ENCODE data around the gene ABTB1.
"Not testable (repeated sequence)": the region's sequence is repeated elsewhere in the genome, so short reads cannot be mapped to it uniquely, and the experiment has no call there.

The ABTB1 gene

GRCh38 chr3:127640042-127640355 is 32.8 kb upstream of the ABTB1 start:
- Mint-ChIP-seq H3K27ac (no peak overlapping the region), H3K4me3 (no peak overlapping the region), H3K27me3 (peaks cover under 1% of the 10 kb centered on the region), H3K36me3 (no peaks in the 10 kb centered on the region), H3K9me3 (no peaks in the 10 kb centered on the region), H3K4me1 (peaks cover 5% of the 10 kb centered on the region)
- ATAC-seq (ENCODE audit: low read depth) (no peak), DNase-seq (ENCODE audit: low spot score in 2 of 2) (no peak)

- H3K4me3 Mint-ChIP-seq = no peak overlapping the region
- H3K9me3 Mint-ChIP-seq = no peaks in the 10 kb centered on the region
- no peak overlapping the region for H3K27ac Mint-ChIP-seq
- no peak for ATAC-seq (ENCODE audit: low read depth)
- no peaks in the 10 kb centered on the region for H3K36me3 Mint-ChIP-seq
- peaks cover 3% of the 10 kb centered on the region for H3K4me1 Mint-ChIP-seq
- H3K27me3 Mint-ChIP-seq = no peaks in the 10 kb centered on the region
- DNase-seq (ENCODE audit: low spot score in 2 of 2) = no peak
Measured at GRCh38 chr3:127644641-127645370, 27.9 kb upstream of the ABTB1 start.

- Mint-ChIP-seq H3K4me1 (peaks cover 3% of the 10 kb centered on the region), H3K36me3 (no peaks in the 10 kb centered on the region), H3K4me3 (no peak overlapping the region), H3K9me3 (no peaks in the 10 kb centered on the region), H3K27ac (no peak overlapping the region), H3K27me3 (no peaks in the 10 kb centered on the region)
- DNase-seq (ENCODE audit: low spot score in 2 of 2) = no peak
- no peak for ATAC-seq (ENCODE audit: low read depth)
Measured at GRCh38 chr3:127645371-127646015, 27.3 kb upstream of the ABTB1 start.

GRCh38 chr3:127646501-127647046 is 26.2 kb upstream of the ABTB1 start:
- no peak overlapping the region for H3K4me3 Mint-ChIP-seq
- peaks cover 3% of the 10 kb centered on the region for H3K4me1 Mint-ChIP-seq
- ATAC-seq (ENCODE audit: low read depth) = no peak

GRCh38 chr3:127647166-127647844 is 25.4 kb upstream of the ABTB1 start:
- Mint-ChIP-seq H3K36me3 (no peaks in the 10 kb centered on the region), H3K9me3 (no peaks in the 10 kb centered on the region), H3K4me3 (no peak overlapping the region), H3K27ac (no peak overlapping the region), H3K27me3 (no peaks in the 10 kb centered on the region), H3K4me1 (peaks cover 3% of the 10 kb centered on the region)
- DNase-seq (ENCODE audit: low spot score in 2 of 2) (no peak), ATAC-seq (ENCODE audit: low read depth) (no peak)

More at GRCh38 chr3:127646501-127647046, 26.2 kb upstream of the ABTB1 start:
- no peak for DNase-seq (ENCODE audit: low spot score in 2 of 2)
- Mint-ChIP-seq H3K36me3 (no peaks in the 10 kb centered on the region), H3K27me3 (no peaks in the 10 kb centered on the region), H3K27ac (no peak overlapping the region), H3K9me3 (no peaks in the 10 kb centered on the region)

- DNase-seq (ENCODE audit: low spot score in 2 of 2) = no peak
- H3K36me3 Mint-ChIP-seq = no peaks in the 10 kb centered on the region
- no peak overlapping the region for H3K4me3 Mint-ChIP-seq
- peaks cover 3% of the 10 kb centered on the region for H3K4me1 Mint-ChIP-seq
- no peaks in the 10 kb centered on the region for H3K27me3 Mint-ChIP-seq
- H3K27ac Mint-ChIP-seq = no peak overlapping the region
- H3K9me3 Mint-ChIP-seq = no peaks in the 10 kb centered on the region
- no peak for ATAC-seq (ENCODE audit: low read depth)
Measured at GRCh38 chr3:127647845-127648204, 24.9 kb upstream of the ABTB1 start.

GRCh38 chr3:127650236-127650635 is 22.5 kb upstream of the ABTB1 start:
- H3K4me1 Mint-ChIP-seq = no peaks in the 10 kb centered on the region
- DNase-seq (ENCODE audit: low spot score in 2 of 2) (no peak), ATAC-seq (ENCODE audit: low read depth) (no peak)
- H3K9me3 Mint-ChIP-seq = no peaks in the 10 kb centered on the region
- H3K27ac Mint-ChIP-seq = no peak overlapping the region
- H3K4me3 Mint-ChIP-seq = no peak overlapping the region
- no peaks in the 10 kb centered on the region for H3K27me3 Mint-ChIP-seq
- no peaks in the 10 kb centered on the region for H3K36me3 Mint-ChIP-seq

- no peaks in the 10 kb centered on the region for H3K27me3 Mint-ChIP-seq
- H3K4me3 Mint-ChIP-seq = no peak overlapping the region
- no peak for DNase-seq (ENCODE audit: low spot score in 2 of 2)
- H3K4me1 Mint-ChIP-seq = no peaks in the 10 kb centered on the region
- H3K9me3 Mint-ChIP-seq = no peaks in the 10 kb centered on the region
- H3K36me3 Mint-ChIP-seq = no peaks in the 10 kb centered on the region
- ATAC-seq (ENCODE audit: low read depth) = no peak
- no peak overlapping the region for H3K27ac Mint-ChIP-seq
Measured at GRCh38 chr3:127651516-127652172, 21.1 kb upstream of the ABTB1 start.

- no peaks in the 10 kb centered on the region for H3K4me1 Mint-ChIP-seq
- H3K27ac Mint-ChIP-seq = no peak overlapping the region
- ATAC-seq (ENCODE audit: low read depth) = peak; percentile 59
- H3K27me3 Mint-ChIP-seq = no peaks in the 10 kb centered on the region
- no peaks in the 10 kb centered on the region for H3K9me3 Mint-ChIP-seq
- H3K36me3 Mint-ChIP-seq = no peaks in the 10 kb centered on the region
- no peak overlapping the region for H3K4me3 Mint-ChIP-seq
- peak in 1 of 2 donors; percentile 26 for DNase-seq (ENCODE audit: low spot score in 2 of 2)
Measured at GRCh38 chr3:127652246-127652995, 20.3 kb upstream of the ABTB1 start.

GRCh38 chr3:127654374-127654773 is 18.4 kb upstream of the ABTB1 start:
- DNase-seq (ENCODE audit: low spot score in 2 of 2) = no peak
- no peak for ATAC-seq (ENCODE audit: low read depth)
- Mint-ChIP-seq H3K27me3 (no peaks in the 10 kb centered on the region), H3K4me3 (no peak overlapping the region), H3K9me3 (no peaks in the 10 kb centered on the region), H3K27ac (no peak overlapping the region), H3K4me1 (no peaks in the 10 kb centered on the region), H3K36me3 (no peaks in the 10 kb centered on the region)

- DNase-seq (ENCODE audit: low spot score in 2 of 2); H3K4me1 Mint-ChIP-seq: not testable (repeated sequence)
Measured at GRCh38 chr3:127654993-127655392, 17.8 kb upstream of the ABTB1 start.

GRCh38 chr3:127655641-127656040 is 17.1 kb upstream of the ABTB1 start:
- no peak overlapping the region for H3K27ac Mint-ChIP-seq
- H3K4me1 Mint-ChIP-seq = no peaks in the 10 kb centered on the region
- H3K9me3 Mint-ChIP-seq = no peaks in the 10 kb centered on the region
- H3K36me3 Mint-ChIP-seq = peaks cover 4% of the 10 kb centered on the region
- peaks cover 2% of the 10 kb centered on the region for H3K27me3 Mint-ChIP-seq
- H3K4me3 Mint-ChIP-seq = no peak overlapping the region
- DNase-seq (ENCODE audit: low spot score in 2 of 2) (no peak), ATAC-seq (ENCODE audit: low read depth) (no peak)

More at GRCh38 chr3:127654993-127655392, 17.8 kb upstream of the ABTB1 start:
- not testable (repeated sequence) for H3K9me3 Mint-ChIP-seq; ATAC-seq (ENCODE audit: low read depth); H3K4me3 Mint-ChIP-seq; H3K36me3 Mint-ChIP-seq; H3K27me3 Mint-ChIP-seq; H3K27ac Mint-ChIP-seq

- Mint-ChIP-seq H3K9me3 (no peaks in the 10 kb centered on the region), H3K4me1 (no peaks in the 10 kb centered on the region), H3K27me3 (peaks cover 2% of the 10 kb centered on the region), H3K36me3 (peaks cover 4% of the 10 kb centered on the region), H3K27ac (no peak overlapping the region), H3K4me3 (no peak overlapping the region)
- DNase-seq (ENCODE audit: low spot score in 2 of 2) (no peak), ATAC-seq (ENCODE audit: low read depth) (no peak)
Measured at GRCh38 chr3:127656906-127657305, 15.8 kb upstream of the ABTB1 start.

Measured in memory B cell (primary cell).